HL-60/S4 (cell line): Measurements from ENCODE around the gene NECAP2.

Experiments used
- in situ Hi-C: fragments of 300-500 bp; cut with MboI; formaldehyde crosslinking; loops from 2 replicates; pipeline ENCODE4 v1.14.3; 2022; ENCODE audit warnings: low sequenced_read_pairs

Gene NECAP2

DNA sequence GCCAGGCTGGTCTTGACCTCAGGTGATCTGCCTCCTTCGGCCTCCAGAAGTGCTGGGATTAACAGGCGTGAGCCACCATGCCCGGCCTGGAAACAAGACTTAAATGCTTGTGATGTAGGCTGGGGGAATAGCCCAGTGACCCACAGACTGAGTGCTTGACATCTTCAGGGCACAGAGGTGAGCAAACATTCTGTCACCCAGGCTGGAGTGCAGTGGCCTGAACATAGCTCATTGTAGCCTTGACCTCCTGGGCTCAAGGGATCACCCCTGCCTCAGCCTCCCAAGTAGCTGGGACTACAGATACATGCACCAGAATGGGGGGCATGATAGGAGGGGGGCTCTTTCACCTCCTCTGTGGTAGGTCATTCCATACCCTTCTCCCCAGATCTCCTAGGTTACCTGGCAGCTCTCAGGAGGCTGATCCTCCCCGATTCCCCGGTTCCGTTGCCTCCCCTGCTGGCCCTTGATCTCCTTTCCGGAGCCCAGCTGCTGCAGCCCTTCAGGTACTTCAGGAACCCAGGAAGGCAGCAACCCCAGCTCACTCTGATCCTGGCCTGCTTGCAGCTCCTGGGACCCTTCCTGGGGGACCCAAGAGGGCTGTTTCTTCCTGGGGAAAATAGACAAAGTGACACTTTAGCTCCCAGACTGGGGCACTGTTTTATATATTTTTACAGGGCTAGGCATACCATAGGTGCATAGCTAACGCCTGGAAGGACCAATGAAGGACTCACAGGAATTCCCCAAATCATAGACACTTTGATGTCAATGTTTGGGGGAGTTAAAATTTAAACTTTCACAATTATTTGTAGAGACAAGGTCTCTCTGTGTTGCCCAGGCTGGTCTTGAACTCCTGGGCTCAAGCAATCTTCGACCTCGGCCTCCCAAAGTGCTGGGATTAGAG, 15.1 kb upstream of the NECAP2 start:
- in situ Hi-C loops = no loop called here

DNA sequence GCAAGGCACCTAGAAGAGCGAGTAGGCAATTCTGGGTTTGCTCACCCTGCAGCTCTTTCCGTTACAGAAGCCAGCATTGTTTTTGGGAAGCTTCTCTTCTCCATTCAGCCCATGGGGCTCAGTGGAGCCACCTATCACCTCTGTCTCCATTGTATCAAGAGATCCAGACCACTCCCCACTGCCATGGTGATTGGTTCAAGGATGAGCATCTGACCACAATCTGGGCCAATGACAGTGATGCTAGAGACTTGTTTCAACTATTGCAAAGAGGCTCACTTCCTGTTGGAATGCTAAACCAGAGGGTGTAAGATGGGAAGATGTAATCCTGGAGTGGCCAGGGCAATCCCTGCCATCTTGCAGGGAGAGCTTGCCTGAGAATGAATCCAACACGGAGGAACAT, 9.9 kb upstream of the NECAP2 start:
- in situ Hi-C loops = no loop called here

DNA sequence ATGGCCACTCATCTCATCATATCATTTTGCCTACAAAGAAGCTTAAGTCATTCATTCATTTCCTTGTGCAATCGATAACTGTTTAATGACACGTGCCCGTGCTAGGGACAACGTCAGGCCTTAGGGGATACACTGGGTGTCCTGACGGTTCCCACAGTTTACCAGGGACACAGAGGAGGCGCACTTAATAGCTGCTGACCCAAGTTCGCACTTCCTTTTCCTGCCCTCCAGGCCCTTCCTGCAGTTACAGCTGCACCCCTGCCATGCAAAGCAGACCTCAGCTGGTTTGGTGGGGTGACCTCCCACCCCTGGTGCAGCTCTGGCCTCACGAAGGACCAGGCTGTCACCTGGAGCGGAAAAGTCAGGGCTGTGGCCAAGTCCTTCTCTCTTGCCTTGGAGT, 7.5 kb upstream of the NECAP2 start:
- in situ Hi-C loops = no loop called here

DNA sequence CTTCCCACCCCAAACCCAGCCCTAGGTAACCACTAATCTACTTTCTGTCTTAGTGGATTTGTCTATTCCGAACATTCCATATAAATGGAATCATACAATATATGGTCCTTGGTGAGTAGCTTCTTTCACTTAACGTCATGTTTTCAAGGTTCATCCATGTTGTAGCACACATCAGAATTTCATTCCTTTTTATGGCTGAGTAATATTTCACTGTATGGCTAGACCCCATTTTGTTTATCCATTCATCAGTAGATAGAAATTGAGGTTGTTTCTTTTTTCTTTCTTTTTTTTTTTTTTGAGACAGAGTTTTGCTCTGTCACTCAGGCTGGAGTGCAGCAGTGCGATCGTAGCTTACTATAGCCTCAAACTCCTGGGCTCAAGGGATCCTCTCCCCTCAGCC, 6.5 kb upstream of the NECAP2 start:
- in situ Hi-C loops = no loop called here

DNA sequence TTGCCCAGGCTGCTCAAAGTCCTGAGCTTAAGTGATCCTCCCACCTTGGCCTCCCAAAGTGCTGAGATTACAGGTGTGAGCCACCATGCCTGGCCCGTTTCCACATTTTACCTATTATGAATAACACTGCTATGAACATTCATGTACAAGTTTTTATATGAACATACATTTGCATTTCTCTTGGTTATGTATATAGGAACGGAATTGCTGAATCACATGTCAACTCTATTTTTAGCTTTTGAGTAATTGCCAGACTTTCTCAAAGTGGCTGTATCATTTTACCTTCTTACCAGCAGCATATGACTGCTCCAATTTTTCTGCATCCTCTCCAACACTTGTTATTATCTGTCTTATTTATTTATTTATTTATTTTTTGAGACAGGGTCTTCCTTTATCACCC, 6.0 kb upstream of the NECAP2 start:
- in situ Hi-C loops = no loop called here

DNA sequence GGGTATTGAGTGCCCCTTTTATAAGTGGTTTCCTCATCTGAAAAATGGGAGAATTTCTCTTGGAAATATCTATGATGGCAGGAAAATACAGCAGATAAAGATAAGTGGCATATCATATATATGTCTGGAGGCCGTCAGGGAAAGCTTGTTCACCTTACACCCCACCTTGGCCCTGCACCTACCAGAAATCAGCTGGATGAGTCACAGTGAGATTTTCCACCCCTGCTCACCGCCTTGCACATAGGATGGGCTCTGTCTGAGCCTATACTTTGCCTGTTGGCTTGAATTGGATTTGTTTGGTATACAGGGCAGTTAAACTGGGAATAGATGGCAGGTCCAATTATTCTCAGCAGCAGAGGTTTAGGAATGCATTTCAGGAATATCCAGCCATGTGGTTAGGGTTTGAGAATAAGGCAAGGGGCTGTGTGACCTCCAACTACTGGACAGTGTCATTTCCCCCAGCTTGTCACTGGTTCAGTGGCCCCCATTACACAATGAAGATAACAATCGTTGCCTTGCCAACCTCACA, 3.5 kb upstream of the NECAP2 start, which contains the start of gene SPATA21:
Gene SPATA21, minus strand, starts transcription at position 479 of the 529 bp plus-strand sequence. CDS start 6,053 bp downstream, outside the sequence.
- in situ Hi-C loops = no loop called here

DNA sequence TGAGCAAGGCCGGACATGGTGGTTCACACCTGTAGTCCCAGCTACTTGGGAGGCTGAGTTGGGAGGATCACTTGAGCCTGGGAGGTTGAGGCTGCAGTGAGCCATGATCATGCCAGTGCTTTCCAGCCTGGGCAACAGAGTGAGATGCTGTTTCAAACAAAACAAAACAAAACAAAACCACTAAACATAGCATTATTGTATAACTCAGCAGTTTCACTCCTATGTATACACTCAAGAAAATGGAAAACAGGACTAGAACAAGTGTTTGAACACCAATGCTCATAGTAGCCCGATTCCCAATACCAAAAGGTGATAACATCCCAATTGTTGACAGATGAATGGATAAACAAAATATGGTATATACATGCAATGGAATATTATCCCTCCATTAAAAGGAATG, 2.0 kb upstream of the NECAP2 start:
- in situ Hi-C loops = no loop called here

DNA sequence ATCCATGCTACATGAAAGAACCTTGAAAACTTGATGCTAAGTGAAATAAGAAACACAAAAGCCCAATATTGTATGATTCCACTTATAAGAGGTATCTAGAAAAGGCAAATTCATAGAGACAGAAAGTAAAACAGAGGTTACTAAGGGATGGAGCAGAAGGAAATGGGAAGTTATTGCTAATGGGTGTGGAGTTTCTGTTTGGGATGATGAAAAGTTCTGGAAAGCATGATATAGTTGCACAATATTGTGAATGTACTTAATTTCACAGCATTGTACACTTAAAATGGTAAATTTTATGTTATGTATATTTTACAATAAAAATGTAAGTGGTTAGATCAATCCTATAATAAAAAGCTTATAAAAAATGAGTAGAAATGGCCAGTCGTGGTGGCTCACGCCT, 1.6 kb upstream of the NECAP2 start:
- in situ Hi-C loops = no loop called here

DNA sequence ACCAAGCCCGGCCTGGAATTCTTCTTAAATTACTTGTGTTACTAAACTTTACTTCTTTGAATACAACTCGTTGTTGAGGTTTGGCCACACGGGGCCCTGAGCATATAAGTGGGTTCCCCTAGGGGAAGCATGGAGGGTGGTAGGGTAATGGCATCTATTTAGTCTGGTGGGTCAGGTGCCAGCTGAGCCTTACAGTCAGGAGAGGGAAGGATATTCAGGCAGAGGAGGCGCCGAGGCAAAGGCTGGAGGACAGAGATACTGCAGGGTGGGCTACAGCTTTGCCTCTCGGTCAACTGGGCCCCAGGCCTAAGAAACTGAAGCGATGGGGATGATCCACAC, 424 bp upstream of the NECAP2 start:
- in situ Hi-C loops = no loop called here

DNA sequence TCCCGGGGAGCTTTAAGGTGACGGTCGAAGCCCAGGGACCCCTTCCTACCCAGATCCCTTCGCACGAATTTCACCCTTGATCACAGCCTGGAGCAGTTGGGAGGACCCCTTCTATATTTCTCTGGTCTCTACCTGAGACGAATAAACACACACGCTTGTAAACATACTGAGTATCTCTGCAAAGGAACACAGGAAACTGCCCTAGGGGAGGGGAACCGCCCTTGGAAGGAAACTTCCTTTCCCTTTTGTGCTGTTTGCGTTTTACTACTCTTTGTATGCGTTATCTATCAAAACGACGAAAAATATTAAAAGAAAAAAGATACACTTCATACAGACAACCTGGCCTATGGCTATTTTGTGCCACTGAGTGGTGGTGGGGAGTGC, 750 bp downstream of the NECAP2 start:
- in situ Hi-C loops = no loop called here

DNA sequence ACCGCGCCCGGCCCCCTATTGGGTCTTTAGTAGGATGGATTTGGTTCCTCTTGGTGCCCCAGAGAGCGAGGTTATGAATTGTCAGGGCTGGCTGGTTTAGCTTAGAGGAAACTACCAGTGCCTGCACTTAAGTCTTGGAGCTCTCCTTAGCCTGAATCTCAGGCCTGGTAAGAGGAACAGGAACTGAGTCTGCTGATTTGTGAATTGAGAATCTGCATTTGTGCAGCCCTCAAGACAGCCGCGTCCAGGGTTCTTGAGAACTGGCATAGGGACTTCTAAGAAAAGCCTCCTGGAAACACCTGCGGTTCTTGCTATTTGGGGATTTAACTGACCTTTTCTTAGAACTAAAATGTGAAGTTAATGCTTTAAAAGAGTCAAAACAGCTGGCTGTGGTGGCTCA, 1.7 kb downstream of the NECAP2 start:
- in situ Hi-C loops = no loop called here

DNA sequence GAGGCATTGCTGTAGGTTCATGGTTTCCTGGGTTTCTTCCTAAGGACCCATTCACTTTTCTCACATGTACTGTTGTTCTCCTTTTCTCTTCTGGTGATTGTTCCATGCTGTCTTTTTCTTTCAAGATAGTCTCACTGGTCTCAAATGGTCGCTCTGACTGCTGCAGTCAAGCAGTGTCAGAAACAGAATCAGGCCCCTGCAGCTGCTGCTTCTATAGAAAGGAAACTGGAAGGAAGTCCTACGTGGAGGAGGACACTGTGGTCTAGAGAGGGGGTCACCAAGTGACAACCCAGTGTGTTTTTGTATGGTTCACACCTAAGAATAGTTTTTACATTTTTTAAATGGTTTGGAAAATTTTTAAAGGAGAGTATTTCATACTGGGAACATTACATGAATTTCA, 2.4 kb downstream of the NECAP2 start:
- in situ Hi-C loops = no loop called here

DNA sequence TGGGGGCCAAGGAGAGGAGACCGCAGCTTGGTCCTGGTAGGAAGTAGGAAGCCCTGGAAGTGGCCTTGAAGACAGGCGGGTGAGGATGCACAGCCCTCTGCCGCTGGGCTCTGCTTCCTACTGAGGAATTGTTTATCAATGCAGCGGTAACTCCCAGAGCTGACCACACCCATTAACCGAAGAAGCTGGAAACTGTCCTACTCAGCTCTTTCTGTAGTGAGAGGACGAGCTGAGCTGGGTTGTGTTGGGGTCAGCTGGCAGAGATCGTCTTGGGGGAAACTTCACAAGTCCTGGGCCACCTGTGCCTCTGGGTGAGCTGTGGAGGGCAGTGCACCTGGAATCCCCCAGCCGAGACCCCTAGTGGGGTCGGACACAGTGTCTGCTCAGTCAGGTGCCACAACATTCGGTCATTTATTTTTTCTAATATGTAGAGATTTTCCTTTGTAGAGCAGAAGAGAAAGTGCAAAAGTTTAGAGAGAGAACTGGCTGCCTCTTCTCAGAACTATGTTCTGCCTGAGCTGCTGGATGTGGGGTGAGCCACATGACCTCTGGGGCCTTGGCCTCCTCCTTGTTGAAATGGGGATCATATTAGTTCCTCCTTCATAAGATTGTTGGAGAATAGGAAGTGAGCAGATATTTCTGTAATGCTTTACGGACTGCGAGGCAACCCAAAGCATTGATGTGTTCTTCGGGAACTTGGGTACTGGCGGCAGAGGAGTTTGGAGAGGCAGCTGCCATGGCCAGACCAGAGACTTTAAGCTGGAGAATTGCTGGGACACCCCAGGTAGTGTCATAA, 3.6 kb downstream of the NECAP2 start:
- in situ Hi-C loops = no loop called here

DNA sequence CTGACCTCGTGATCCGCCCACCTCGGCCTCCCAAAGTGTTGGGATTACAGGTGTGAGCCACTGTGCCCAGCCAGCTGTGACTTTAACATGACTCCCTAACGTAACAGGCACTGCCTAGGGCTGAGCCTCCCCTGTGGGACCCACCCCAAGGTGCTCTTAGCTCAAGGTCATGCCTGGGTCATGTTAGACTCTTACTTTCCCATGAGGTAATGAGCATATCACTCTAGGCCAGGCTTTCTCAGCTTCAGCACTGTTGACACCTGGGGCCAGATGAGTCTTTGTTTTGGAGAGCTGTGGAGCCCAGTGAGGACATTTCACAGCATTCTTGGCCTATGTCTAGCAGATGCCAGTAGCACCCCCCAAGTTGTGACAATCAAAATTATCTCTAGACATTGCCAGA, 4.5 kb downstream of the NECAP2 start:
- in situ Hi-C loops = no loop called here

DNA sequence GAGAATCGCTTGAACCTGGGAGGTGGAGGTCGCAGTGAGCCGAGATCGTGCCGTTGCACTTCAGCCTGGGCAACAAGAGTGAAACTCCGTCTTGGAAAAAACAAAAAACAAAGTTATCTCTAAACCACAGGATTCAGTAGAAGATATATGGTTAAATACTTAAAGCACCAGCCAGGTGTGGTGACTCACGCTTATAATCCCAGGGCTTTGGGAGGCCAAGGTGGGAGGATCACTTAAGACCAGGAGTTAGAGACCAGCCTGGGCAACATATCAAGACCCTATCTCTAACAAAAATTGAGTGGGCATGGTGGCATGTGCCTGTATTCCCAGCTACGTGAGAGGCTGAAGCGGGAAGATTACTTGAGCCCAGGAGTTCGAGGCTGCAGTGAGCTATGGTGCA, 5.6 kb downstream of the NECAP2 start:
- in situ Hi-C loops = no loop called here

DNA sequence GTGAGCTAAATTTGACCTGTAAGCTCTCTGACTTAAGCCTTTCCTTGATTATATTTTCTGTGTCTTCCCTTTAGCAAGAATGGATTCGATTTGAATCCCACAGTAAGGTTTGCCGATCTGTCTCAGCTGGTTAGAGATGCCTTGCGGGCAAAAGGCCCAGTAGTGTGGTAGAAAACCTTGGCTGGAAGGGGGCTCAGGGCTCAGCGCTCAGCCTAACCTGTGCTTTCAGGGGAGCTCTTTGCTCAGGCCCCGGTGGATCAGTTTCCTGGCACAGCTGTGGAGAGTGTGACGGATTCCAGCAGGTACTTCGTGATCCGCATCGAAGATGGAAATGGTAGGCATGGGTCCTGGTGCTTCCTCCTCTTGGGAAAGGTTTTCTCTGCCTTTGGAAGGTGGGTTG, 7.1 kb downstream of the NECAP2 start:
- in situ Hi-C loops = no loop called here

DNA sequence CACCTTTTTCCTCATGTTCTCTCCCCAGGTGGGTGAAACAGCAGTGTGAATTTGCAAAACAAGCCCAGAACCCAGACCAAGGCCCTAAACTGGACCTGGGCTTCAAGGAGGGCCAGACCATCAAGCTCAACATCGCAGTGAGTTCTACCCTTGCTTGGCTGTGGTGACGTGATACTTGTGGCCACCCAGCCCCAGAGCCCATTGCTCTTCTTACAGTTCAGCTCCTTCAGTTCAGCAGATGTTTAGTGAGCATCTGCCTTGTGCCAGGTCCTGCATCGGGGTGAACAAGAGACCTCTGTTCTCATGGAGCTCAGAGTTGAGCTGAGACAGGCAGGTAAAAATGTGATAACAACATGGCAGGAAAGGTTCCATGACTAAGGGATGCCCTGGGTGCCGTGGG, 8.5 kb downstream of the NECAP2 start:
- in situ Hi-C loops = no loop called here

DNA sequence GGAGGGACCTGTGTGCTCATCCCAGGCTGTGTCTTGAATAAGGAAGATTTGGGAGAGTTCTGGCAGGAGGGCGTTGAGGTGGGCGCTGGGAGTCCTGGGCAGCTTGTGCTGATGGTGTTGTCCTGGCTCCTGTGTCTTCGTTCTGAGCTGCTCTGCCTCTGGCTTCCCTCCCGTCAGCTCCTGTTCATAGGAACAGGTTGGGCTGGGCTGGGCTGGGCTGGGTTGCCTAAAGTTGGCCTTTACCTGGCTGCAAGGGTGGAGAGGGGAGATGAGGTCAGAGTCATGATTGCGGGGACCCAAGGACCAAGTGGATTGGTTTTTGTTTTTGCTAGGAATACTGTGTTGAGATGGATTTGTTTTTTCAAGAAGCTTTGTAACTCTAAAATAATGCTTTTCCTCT, 9.1 kb downstream of the NECAP2 start:
- in situ Hi-C loops = loop anchor here (10.0 kb wide), 1 partner anchor 55 kb away; no protein-coding TSS in a partner anchor

DNA sequence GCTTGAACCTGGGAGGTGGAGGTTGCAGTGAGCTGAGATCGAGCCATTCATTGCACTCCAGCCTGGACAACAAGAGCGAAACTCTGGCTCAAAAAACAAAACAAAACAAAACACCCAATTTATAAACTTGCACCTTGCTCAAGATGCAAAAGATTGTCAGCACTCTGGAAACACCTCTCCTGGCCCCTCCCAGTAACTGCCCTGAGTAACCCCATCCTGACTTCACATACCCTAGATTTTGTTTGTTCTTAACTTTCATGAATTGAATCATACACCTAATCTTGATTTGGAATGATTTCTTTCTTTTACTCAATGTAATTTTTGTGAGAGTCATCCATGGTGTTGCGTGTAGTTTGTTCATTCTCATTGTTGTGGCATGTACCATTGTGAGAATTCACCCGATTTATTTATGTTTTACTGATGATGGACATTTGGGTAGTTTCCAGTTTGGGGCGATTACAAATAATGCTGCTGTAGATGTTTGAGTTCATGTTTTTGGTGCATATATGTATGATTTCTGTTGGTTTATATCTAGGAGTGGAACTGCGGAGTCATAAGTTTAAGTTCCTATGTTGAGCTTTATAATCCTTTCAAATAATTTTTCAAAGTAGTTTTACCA, 10.4 kb downstream of the NECAP2 start:
- in situ Hi-C loops = loop anchor here (10.0 kb wide), 1 partner anchor 56 kb away; no protein-coding TSS in a partner anchor

DNA sequence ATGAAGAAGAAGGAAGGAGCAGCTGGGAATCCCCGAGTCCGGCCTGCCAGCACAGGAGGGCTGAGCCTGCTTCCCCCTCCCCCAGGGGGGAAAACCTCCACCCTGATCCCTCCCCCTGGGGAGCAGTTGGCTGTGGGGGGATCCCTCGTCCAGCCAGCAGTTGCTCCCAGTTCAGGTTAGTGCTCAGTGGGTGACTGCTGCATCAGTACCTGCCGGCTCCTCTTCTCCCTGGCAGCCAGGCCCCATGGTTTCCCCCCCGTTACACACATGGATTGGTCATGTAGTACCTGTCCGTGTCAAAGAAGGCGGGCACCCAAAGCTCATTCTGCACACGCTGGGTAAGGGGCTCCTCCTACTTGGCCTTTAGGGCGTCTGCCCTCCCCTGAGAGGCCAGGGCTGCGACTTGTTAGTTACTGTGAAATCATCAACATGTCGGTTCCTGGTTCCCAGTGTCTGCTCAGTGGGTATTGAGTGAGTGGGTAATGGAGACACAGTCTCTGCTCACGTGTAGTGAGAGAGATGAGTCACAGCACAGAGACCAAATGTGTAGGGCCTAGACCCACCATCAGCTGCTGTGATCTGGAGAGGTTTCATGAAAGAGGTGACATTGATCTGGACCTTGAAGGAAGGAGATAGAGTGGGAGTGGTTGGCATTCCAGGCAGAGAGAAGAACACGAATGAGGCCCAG, 11.5 kb downstream of the NECAP2 start:
- in situ Hi-C loops = loop anchor here (10.0 kb wide), 1 partner anchor 57 kb away; no protein-coding TSS in a partner anchor

DNA sequence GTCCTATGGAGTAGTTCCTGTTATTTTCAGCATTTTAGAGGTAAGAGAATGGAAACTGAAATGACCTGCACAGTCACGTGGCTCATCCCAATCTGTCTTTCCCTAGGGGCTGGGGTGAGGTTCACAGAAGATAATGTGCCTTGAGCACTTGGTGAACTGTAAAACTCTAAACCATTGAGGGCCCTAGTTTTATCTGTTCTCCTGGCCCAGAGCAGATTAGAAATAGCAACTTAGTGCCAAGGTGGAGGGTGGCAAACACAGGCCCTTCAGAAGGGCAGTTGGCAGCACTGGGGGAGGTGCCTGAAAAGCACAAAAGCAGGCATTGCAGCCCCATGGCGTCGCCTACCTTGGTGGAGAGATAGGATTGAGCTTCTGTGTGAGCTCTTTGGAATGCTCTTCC, 14.4 kb downstream of the NECAP2 start:
- in situ Hi-C loops = loop anchor here (10.0 kb wide), 1 partner anchor 60 kb away; no protein-coding TSS in a partner anchor
